GM21447 (cell line): ENCODE results near the gene MICA.
"Not testable (repeated sequence)": the region's sequence is repeated elsewhere in the genome, so short reads cannot be mapped to it uniquely, and the experiment has no call there.

Experiments
- ATAC-seq: cut with Tn5 transposase; IDR thresholded peaks from one replicate; pipeline ENCODE4 v1.9.1; 2021; ENCODE audit not compliant: unreplicated experiment

Gene MICA

GRCh38 chr6:31403283-31404060 lies at the start of gene MICA:
MICA (plus strand) TSS chr6:31403595; CDS start chr6:31403633, 38 bp downstream.
- ATAC-seq = peak; percentile 53

- ATAC-seq = no peak
Measured at GRCh38 chr6:31354158-31354863, 49.1 kb upstream of the MICA start.

GRCh38 chr6:31354864-31355582 lies 48.4 kb upstream of the MICA start:
- no peak for ATAC-seq

GRCh38 chr6:31355583-31355948 lies 47.8 kb upstream of the MICA start:
- ATAC-seq = no peak

- no peak for ATAC-seq
Measured at GRCh38 chr6:31356216-31356945, 47.0 kb upstream of the MICA start.

GRCh38 chr6:31356946-31357466 lies 46.4 kb upstream of the MICA start, which contains the start of gene HLA-B:
HLA-B (minus strand) TSS chr6:31357179; CDS start chr6:31357158, 21 bp downstream.
- peak; percentile 72 for ATAC-seq

- ATAC-seq = no peak
Measured at GRCh38 chr6:31357886-31358285, 45.5 kb upstream of the MICA start.

- ATAC-seq = no peak
Measured at GRCh38 chr6:31358302-31358701, 45.1 kb upstream of the MICA start.

- ATAC-seq = no peak
Measured at GRCh38 chr6:31359581-31359980, 43.8 kb upstream of the MICA start.

GRCh38 chr6:31362751-31363150 lies 40.6 kb upstream of the MICA start:
- no peak for ATAC-seq

GRCh38 chr6:31363811-31364210 lies 39.6 kb upstream of the MICA start:
- ATAC-seq = no peak

GRCh38 chr6:31365864-31366263 lies 37.5 kb upstream of the MICA start:
- ATAC-seq = no peak

GRCh38 chr6:31366693-31367470 lies 36.5 kb upstream of the MICA start:
- ATAC-seq = peak; percentile 65

- no peak for ATAC-seq
Measured at GRCh38 chr6:31368461-31368860, 34.9 kb upstream of the MICA start.

- not testable (repeated sequence) for ATAC-seq
Measured at GRCh38 chr6:31374118-31374517, 29.3 kb upstream of the MICA start.

- ATAC-seq = no peak
Measured at GRCh38 chr6:31375699-31376098, 27.7 kb upstream of the MICA start.

GRCh38 chr6:31377029-31377428 lies 26.4 kb upstream of the MICA start:
- no peak for ATAC-seq

- ATAC-seq = no peak
Measured at GRCh38 chr6:31378062-31378720, 25.2 kb upstream of the MICA start.

- ATAC-seq = no peak
Measured at GRCh38 chr6:31378721-31379103, 24.7 kb upstream of the MICA start.

- ATAC-seq = no peak
Measured at GRCh38 chr6:31379850-31380249, 23.5 kb upstream of the MICA start.
